Vagina (tissue), 2 donors: ENCODE results near the gene PHKB. TPM values are rescaled to one million over a fixed set of nuclear protein-coding genes. Genes with fewer than 3 reads are reported as not detected.
"Not testable (repeated sequence)": the region's sequence is repeated elsewhere in the genome, so short reads cannot be mapped to it uniquely, and the experiment has no call there.

ENCODE experiments used
- DNase-seq, 2 donors: peaks; one replicate each; pipeline ENCODE4 v3.0.0-alpha.2; 2017; ENCODE audit errors: extremely low spot score in 2 of 2
- H3K27ac ChIP-seq: fragments of 200-600 bp; sonication (generic); one replicate; pipeline ENCODE4 v1.5.1; 2019
- H3K27me3 ChIP-seq: fragments of 200-600 bp; sonication (generic); one replicate; pipeline ENCODE4 v1.5.1; 2019
- H3K36me3 ChIP-seq, 2 donors: fragments of 200-600 bp; sonication (generic); one replicate each; pipeline ENCODE4 v1.5.1; 2017 to 2019
- H3K4me1 ChIP-seq: fragments of 200-600 bp; sonication (generic); one replicate; pipeline ENCODE4 v1.5.1; 2019
- H3K4me3 ChIP-seq, 2 donors: fragments of 200-600 bp; sonication (generic); 1 replicate in 1 of 2; 2 replicates in 1 of 2; pipeline ENCODE4 v1.5.1; 2016 to 2019
- H3K9me3 ChIP-seq: fragments of 200-600 bp; sonication (generic); one replicate; pipeline ENCODE4 v1.5.1; 2019
- CTCF ChIP-seq, 3 experiments: fragments of 450-650 bp in 2 of 3; fragments of 200-600 bp in 1 of 3; sonication (generic) in 1 of 3; IDR thresholded peaks; one replicate each; pipeline ENCODE4 v1.5.1; 2017 to 2019; ENCODE audit warnings: antibody characterized with exemption in 3 of 3, mild to moderate bottlenecking in 2 of 3, moderate library complexity in 2 of 3
- POLR2A ChIP-seq, 2 donors: fragments of 450-650 bp; IDR thresholded peaks; one replicate each; pipeline ENCODE4 v1.6.1; 2017; ENCODE audit warnings: antibody characterized with exemption in 2 of 2, mild to moderate bottlenecking in 2 of 2, moderate library complexity in 2 of 2
- POLR2AphosphoS5 ChIP-seq, 2 donors: sonication (generic); formaldehyde crosslinking; IDR thresholded peaks; one replicate each; pipeline ENCODE4 v1.9.0; 2017; ENCODE audit warnings: antibody characterized with exemption in 2 of 2, mild to moderate bottlenecking in 2 of 2, low read depth in 1 of 2; ENCODE audit not compliant: insufficient read depth in 1 of 2
- intact Hi-C: fragments of 100-400 bp; cut with DNase I; formaldehyde crosslinking; loops from one replicate; pipeline ENCODE4 v1.15.1; 2023
- total RNA-seq: library from RNA; depleted of rRNA; stranded (reverse); fragments of >200 nt; gene quantifications from one replicate; pipeline ENCODE4 v1.2.3, GENCODE V29; 2016

PHKB gene
- total RNA-seq, 1 donor from 2014 or later: 64.8 TPM

GRCh38 chr16:47538472-47538871 is 77.3 kb downstream of the PHKB start:
- H3K9me3 ChIP-seq: peaks cover 11% of the 10 kb centered on the region
- DNase-seq: no peak
- no peaks in the 10 kb centered on the region for H3K27me3 ChIP-seq
- no peak overlapping the region for H3K27ac ChIP-seq
- peaks cover 0 to 32% of the 10 kb centered on the region in 2 donors for H3K36me3 ChIP-seq
- no peaks in the 10 kb centered on the region for H3K4me1 ChIP-seq
- intact Hi-C loops: no loop called here
- no peak overlapping the region for H3K4me3 ChIP-seq
- TF ChIP-seq POLR2A (IDR thresholded peaks at IDR 0.05) (no peak), POLR2AphosphoS5 (IDR thresholded peaks at IDR 0.05; ENCODE audit: insufficient read depth in 1 of 2, low read depth in 1 of 2) (no peak), CTCF (IDR thresholded peaks at IDR 0.05) (no peak)

GRCh38 chr16:47539707-47540670 is 78.9 kb downstream of the PHKB start:
- Histone ChIP-seq H3K36me3 (peaks cover 0 to 37% of the 10 kb centered on the region in 2 donors), H3K9me3 (peaks cover 15% of the 10 kb centered on the region)
- intact Hi-C loops, H3K4me1 ChIP-seq, H3K4me3 ChIP-seq, H3K27ac ChIP-seq, H3K27me3 ChIP-seq, DNase-seq: not testable (repeated sequence)

- Histone ChIP-seq H3K9me3 (peaks cover 15% of the 10 kb centered on the region), H3K36me3 (peaks cover 0 to 34% of the 10 kb centered on the region in 2 donors)
- H3K4me1 ChIP-seq, intact Hi-C loops, H3K27me3 ChIP-seq, H3K27ac ChIP-seq, H3K4me3 ChIP-seq, DNase-seq: not testable (repeated sequence)
Measured at GRCh38 chr16:47541135-47541534, 80.0 kb downstream of the PHKB start.

GRCh38 chr16:47544255-47544654 is 83.1 kb downstream of the PHKB start:
- H3K4me3 ChIP-seq, H3K27ac ChIP-seq, DNase-seq, H3K4me1 ChIP-seq, intact Hi-C loops, H3K27me3 ChIP-seq: not testable (repeated sequence)
- H3K9me3 ChIP-seq: peaks cover 15% of the 10 kb centered on the region
- H3K36me3 ChIP-seq: peaks cover 0 to 40% of the 10 kb centered on the region in 2 donors

- H3K27me3 ChIP-seq, H3K4me3 ChIP-seq, H3K4me1 ChIP-seq, DNase-seq, intact Hi-C loops, H3K9me3 ChIP-seq, H3K27ac ChIP-seq: not testable (repeated sequence)
- peaks cover 0 to 51% of the 10 kb centered on the region in 2 donors for H3K36me3 ChIP-seq
Measured at GRCh38 chr16:47551185-47551584, 90.1 kb downstream of the PHKB start.

GRCh38 chr16:47551767-47552166 is 90.6 kb downstream of the PHKB start:
- peaks cover 0 to 47% of the 10 kb centered on the region in 2 donors for H3K36me3 ChIP-seq
- DNase-seq, intact Hi-C loops, H3K4me1 ChIP-seq, H3K9me3 ChIP-seq, H3K27ac ChIP-seq, H3K27me3 ChIP-seq, H3K4me3 ChIP-seq: not testable (repeated sequence)

GRCh38 chr16:47553853-47554564 is 92.9 kb downstream of the PHKB start:
- Histone ChIP-seq H3K27ac (no peak overlapping the region), H3K4me3 (no peak overlapping the region), H3K36me3 (peaks cover 0 to 37% of the 10 kb centered on the region in 2 donors), H3K27me3 (no peaks in the 10 kb centered on the region), H3K9me3 (no peaks in the 10 kb centered on the region), H3K4me1 (no peaks in the 10 kb centered on the region)
- no peak for TF ChIP-seq CTCF (IDR thresholded peaks at IDR 0.05)
- TF ChIP-seq POLR2A (IDR thresholded peaks at IDR 0.05): no peak
- no peak for TF ChIP-seq POLR2AphosphoS5 (IDR thresholded peaks at IDR 0.05; ENCODE audit: insufficient read depth in 1 of 2, low read depth in 1 of 2)
- DNase-seq: no peak
- intact Hi-C loops: no loop called here

GRCh38 chr16:47554587-47554986 is 93.5 kb downstream of the PHKB start:
- H3K27ac ChIP-seq, H3K9me3 ChIP-seq, intact Hi-C loops, DNase-seq, H3K4me1 ChIP-seq, H3K27me3 ChIP-seq, H3K4me3 ChIP-seq: not testable (repeated sequence)
- peaks cover 0 to 37% of the 10 kb centered on the region in 2 donors for H3K36me3 ChIP-seq
